ENCODE results near the gene DLX6. TPM values are rescaled to one million over a fixed set of nuclear protein-coding genes. Genes with fewer than 3 reads are reported as not detected.

DLX6 gene
- total and polyA plus RNA-seq, 2 of the 8 experiments (the other 6 are each of a cell fraction or from before 2014, with no cell fraction given) = not detected

GRCh38 chr7:97027427-97028234 is 22.3 kb downstream of the DLX6 start:
- WGBS, 2 experiments (ENCODE audit: extremely low coverage in 1 of 2, insufficient coverage in 1 of 2, insufficient read length in 1 of 2, insufficient replicate concordance in 2 of 2, low coverage in 1 of 2, low lambda C conversion rate in 2 of 2, missing lambda C conversion rate in 1 of 2) = 7% methylated on average over 22 of the region's 23 CpGs; no CpG with 5 or more reads in 1 of the 2 experiments
- POLR2A ChIA-PET (ENCODE audit: partially characterized antibody) = interaction anchor here (1.0 kb wide), 1 partner anchor 22 kb away, joined by 3 read pairs; the partner anchor contains the start of gene DLX6

More at GRCh38 chr7:97027427-97028234, 22.3 kb downstream of the DLX6 start:
- TF ChIP-seq RAD21 (IDR thresholded peaks at IDR 0.05 in 1 of 2, conservative IDR thresholded peaks at IDR 0.05 in 1 of 2; ENCODE audit: low read depth in 2 of 2, low read length in 2 of 2) = peak; percentile 96 to 97
- TF ChIP-seq EP300 (IDR thresholded peaks at IDR 0.05; ENCODE audit: borderline replicate concordance in 1 of 2, low read depth in 2 of 2, low read length in 2 of 2) = no peak
- TF ChIP-seq FOSL1 (IDR thresholded peaks at IDR 0.05; ENCODE audit: insufficient read depth, low read depth, low read length) = no peak
- peak; percentile 88 for TF ChIP-seq CEBPB (IDR thresholded peaks at IDR 0.05; ENCODE audit: low read depth, low read length)
- TF ChIP-seq TEAD4 (IDR thresholded peaks at IDR 0.05; ENCODE audit: low read depth, low read length) = 0 out of 2 replicates have a peak, but pooled peaks have one; percentile 53
- peak; percentile 78 to 95 (median 95) for TF ChIP-seq CTCF (IDR thresholded peaks at IDR 0.05; ENCODE audit: control extremely low read depth in 1 of 3, insufficient read depth in 1 of 3, low read depth in 1 of 3, low read length in 3 of 3)
- DNase-seq (ENCODE audit: low read depth in 1 of 2, low spot score in 2 of 2) (peak in 1 of 2 experiments; percentile 88), FAIRE-seq (peak; percentile 95)
- no peak overlapping the region for H2BK120ac ChIP-seq (replicated peaks; ENCODE audit: low read depth, low read length)
- H3K18ac ChIP-seq (ENCODE audit: extremely low read depth, low read length) = no peak overlapping the region
- H2BK15ac ChIP-seq (ENCODE audit: low read length) = no peak overlapping the region
- no peak overlapping the region for H3K14ac ChIP-seq (ENCODE audit: insufficient read length)
- no peak overlapping the region for H3K27ac ChIP-seq (ENCODE audit: low read depth, low read length)
- H4K8ac ChIP-seq (ENCODE audit: extremely low read depth, insufficient read depth, low read length) = no peak overlapping the region
- no peaks in the 10 kb centered on the region for H3K36me3 ChIP-seq (ENCODE audit: control insufficient read depth in 2 of 4, insufficient read depth in 4 of 4, low read length in 3 of 4)
- H4K5ac ChIP-seq (ENCODE audit: insufficient read length, low read depth, low read length) = no peak overlapping the region
- no peak overlapping the region for H3K23ac ChIP-seq (ENCODE audit: insufficient read length)
- H3K9me3 ChIP-seq (ENCODE audit: insufficient read depth in 2 of 2, low read depth in 1 of 2, low read length in 1 of 2) = no peaks in the 10 kb centered on the region
- H4K91ac ChIP-seq (replicated peaks; ENCODE audit: insufficient read length, low read length) = no peak overlapping the region
- no peak overlapping the region for H2BK5ac ChIP-seq (ENCODE audit: low read depth, low read length)
- H2AFZ ChIP-seq (ENCODE audit: low read length) = no peak overlapping the region
- no peak overlapping the region for H2AK5ac ChIP-seq (ENCODE audit: low read depth, low read length)
- H3K4me1 ChIP-seq (replicated peaks in 1 of 4; ENCODE audit: control insufficient read depth in 3 of 4, insufficient read depth in 4 of 4, low read length in 3 of 4) = peaks cover 24 to 33% (median 24%) of the 10 kb centered on the region in 4 experiments
- H3K4me3 ChIP-seq (ENCODE audit: extremely low read depth in 1 of 4, insufficient read depth in 2 of 4, low read depth in 3 of 4, low read length in 4 of 4) = peak overlapping the region in 3 of 4 experiments; percentile 42 to 57 (median 49); a peak in 6 of 8 replicates
- no peaks in the 10 kb centered on the region for H3K79me1 ChIP-seq (ENCODE audit: low read depth, low read length)
- H3K79me2 ChIP-seq (ENCODE audit: control insufficient read depth in 1 of 2, insufficient read depth in 2 of 2, low read length in 2 of 2) = no peaks in the 10 kb centered on the region
- CTCF ChIA-PET (ENCODE audit: partially characterized antibody) = interaction anchor here (0.6 to 6.2 kb wide), 47 partner anchors 8 to 1142 kb away, joined by 3 to 85 read pairs (median 4); partner anchors contain the start of gene DLX6
- no peak overlapping the region for H3K4ac ChIP-seq (replicated peaks; ENCODE audit: insufficient read length, low read depth, low read length)
- no peak overlapping the region for H2BK12ac ChIP-seq (ENCODE audit: low read depth, low read length)
- peaks cover 42 to 55% (median 51%) of the 10 kb centered on the region in 4 experiments for H3K27me3 ChIP-seq (replicated peaks in 1 of 4; ENCODE audit: control insufficient read depth in 3 of 4, extremely low read depth in 1 of 4, insufficient read depth in 3 of 4, low read length in 3 of 4)
- H3K4me2 ChIP-seq (ENCODE audit: insufficient read depth in 1 of 2, low read depth in 2 of 2, low read length in 2 of 2) = peak overlapping the region; percentile 4 to 79
- peaks cover 2 to 13% of the 10 kb centered on the region in 2 experiments for H4K20me1 ChIP-seq (replicated peaks in 1 of 2; ENCODE audit: control insufficient read depth in 1 of 2, insufficient read depth in 2 of 2, low read length in 2 of 2)
- H3K56ac ChIP-seq (replicated peaks; ENCODE audit: insufficient read length, low read depth, low read length) = no peak overlapping the region
- no peak overlapping the region for H3K9ac ChIP-seq (replicated peaks in 1 of 4; ENCODE audit: extremely low read depth in 1 of 4, low read depth in 3 of 4, low read length in 3 of 4)
- H2BK20ac ChIP-seq (ENCODE audit: low read length) = no peak overlapping the region
- peaks cover 11% of the 10 kb centered on the region; the same call in 1 of the 2 replicates for H3K23me2 ChIP-seq (ENCODE audit: low read depth, low read length)
